DND-41 (cell line): ENCODE results near the gene COX7B2.

Experiments
- ATAC-seq: fragments of 200-7000 bp; cut with Tn5 transposase; 3 replicates; pipeline ENCODE4 v1.9.1; 2021; ENCODE audit warnings: low read depth; ENCODE audit not compliant: insufficient read depth
- DNase-seq: peaks from one replicate; pipeline ENCODE4 v3.0.0-alpha.2; 2020
- H2AFZ ChIP-seq: 2 replicates; pipeline ENCODE4 v1.6.0; 2012; ENCODE audit warnings: low read depth, low read length
- H3K27ac ChIP-seq: 2 replicates; pipeline ENCODE4 v1.5.1; 2012; ENCODE audit warnings: low read length, inconsistent platforms
- H3K27me3 ChIP-seq: fragments of 200-600 bp; sonication (generic); 2 replicates; pipeline ENCODE4 v1.6.0; 2012; ENCODE audit warnings: low read length, mild to moderate bottlenecking, inconsistent platforms; ENCODE audit not compliant: insufficient read depth, poor library complexity
- H3K36me3 ChIP-seq: 2 replicates; pipeline ENCODE4 v1.5.1; 2012; ENCODE audit warnings: low read length, inconsistent platforms; ENCODE audit not compliant: insufficient read depth
- H3K4me1 ChIP-seq: 2 replicates; pipeline ENCODE4 v1.5.1; 2012; ENCODE audit warnings: mild to moderate bottlenecking, low read length; ENCODE audit not compliant: insufficient read depth
- H3K4me2 ChIP-seq: 2 replicates; pipeline ENCODE4 v1.6.0; 2012; ENCODE audit warnings: mild to moderate bottlenecking, moderate library complexity, low read length, inconsistent platforms; ENCODE audit not compliant: insufficient read depth
- H3K4me3 ChIP-seq, 2 experiments: fragments of 200-600 bp in 1 of 2; shearing (Covaris generic) in 1 of 2; 2 replicates each; pipeline ENCODE4 v1.5.1; 2012 to 2016; ENCODE audit warnings: inconsistent platforms in 2 of 2, low read length in 2 of 2, mild to moderate bottlenecking in 2 of 2, low read depth in 1 of 2, moderate library complexity in 1 of 2
- H3K79me2 ChIP-seq: 2 replicates; pipeline ENCODE4 v1.6.0; 2012; ENCODE audit warnings: low read length, inconsistent platforms; ENCODE audit not compliant: insufficient read depth
- H3K9ac ChIP-seq: 2 replicates; pipeline ENCODE4 v1.6.0; 2012; ENCODE audit warnings: low read depth, mild to moderate bottlenecking, inconsistent platforms, low read length, moderate library complexity
- H3K9me3 ChIP-seq: 2 replicates; pipeline ENCODE4 v1.5.1; 2012; ENCODE audit warnings: low read length, moderate library complexity, mild to moderate bottlenecking, inconsistent platforms; ENCODE audit not compliant: insufficient read depth, severe bottlenecking
- H4K20me1 ChIP-seq: 2 replicates; pipeline ENCODE4 v1.6.0; 2012; ENCODE audit warnings: low read length; ENCODE audit not compliant: insufficient read depth
- EZH2 ChIP-seq: IDR thresholded peaks from 3 replicates; pipeline ENCODE4 v1.6.1; 2012; ENCODE audit warnings: borderline replicate concordance, low read depth, mild to moderate bottlenecking, moderate library complexity, low read length, inconsistent platforms; ENCODE audit not compliant: severe bottlenecking
- TF ChIP-seq, protein P1 (sequence below): IDR thresholded peaks from 2 replicates; pipeline ENCODE4 v1.5.1; 2012; ENCODE audit warnings: borderline replicate concordance, low read length, moderate library complexity, mild to moderate bottlenecking; ENCODE audit not compliant: poor library complexity, severe bottlenecking; ENCODE audit errors: extremely low read depth

Gene COX7B2

DNA sequence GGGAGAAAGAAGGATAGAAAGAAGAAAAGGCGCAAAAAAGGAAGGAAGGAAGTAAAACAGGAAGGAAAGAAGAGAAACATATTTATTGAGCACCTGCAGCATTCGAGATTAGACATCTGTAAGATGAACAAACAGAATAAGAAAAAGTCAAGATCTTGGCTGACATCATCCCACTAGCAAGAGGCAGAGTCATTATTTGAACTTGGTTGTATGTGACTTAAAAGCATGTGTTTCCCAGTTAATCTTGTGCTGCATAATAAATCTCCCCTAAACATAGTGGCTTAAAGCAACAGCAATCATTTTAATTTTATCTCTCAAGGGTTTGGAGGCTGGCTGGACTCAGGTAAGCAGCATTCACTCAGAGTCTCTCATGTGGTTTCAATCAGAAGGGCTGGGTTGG is 38.5 kb upstream of the COX7B2 start:
- Histone ChIP-seq H3K27me3 (no peaks in the 10 kb centered on the region), H3K4me3 (no peak overlapping the region), H3K4me2 (no peak overlapping the region), H3K9ac (no peak overlapping the region), H3K9me3 (no peaks in the 10 kb centered on the region), H4K20me1 (no peaks in the 10 kb centered on the region), H3K4me1 (no peaks in the 10 kb centered on the region), H2AFZ (no peak overlapping the region), H3K36me3 (no peaks in the 10 kb centered on the region), H3K27ac (no peak overlapping the region), H3K79me2 (no peaks in the 10 kb centered on the region)
- ATAC-seq, result no peak
- no peak for DNase-seq
- TF ChIP-seq, protein P1, sequence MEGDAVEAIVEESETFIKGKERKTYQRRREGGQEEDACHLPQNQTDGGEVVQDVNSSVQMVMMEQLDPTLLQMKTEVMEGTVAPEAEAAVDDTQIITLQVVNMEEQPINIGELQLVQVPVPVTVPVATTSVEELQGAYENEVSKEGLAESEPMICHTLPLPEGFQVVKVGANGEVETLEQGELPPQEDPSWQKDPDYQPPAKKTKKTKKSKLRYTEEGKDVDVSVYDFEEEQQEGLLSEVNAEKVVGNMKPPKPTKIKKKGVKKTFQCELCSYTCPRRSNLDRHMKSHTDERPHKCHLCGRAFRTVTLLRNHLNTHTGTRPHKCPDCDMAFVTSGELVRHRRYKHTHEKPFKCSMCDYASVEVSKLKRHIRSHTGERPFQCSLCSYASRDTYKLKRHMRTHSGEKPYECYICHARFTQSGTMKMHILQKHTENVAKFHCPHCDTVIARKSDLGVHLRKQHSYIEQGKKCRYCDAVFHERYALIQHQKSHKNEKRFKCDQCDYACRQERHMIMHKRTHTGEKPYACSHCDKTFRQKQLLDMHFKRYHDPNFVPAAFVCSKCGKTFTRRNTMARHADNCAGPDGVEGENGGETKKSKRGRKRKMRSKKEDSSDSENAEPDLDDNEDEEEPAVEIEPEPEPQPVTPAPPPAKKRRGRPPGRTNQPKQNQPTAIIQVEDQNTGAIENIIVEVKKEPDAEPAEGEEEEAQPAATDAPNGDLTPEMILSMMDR, result no peak
- TF ChIP-seq EZH2, result no peak

DNA sequence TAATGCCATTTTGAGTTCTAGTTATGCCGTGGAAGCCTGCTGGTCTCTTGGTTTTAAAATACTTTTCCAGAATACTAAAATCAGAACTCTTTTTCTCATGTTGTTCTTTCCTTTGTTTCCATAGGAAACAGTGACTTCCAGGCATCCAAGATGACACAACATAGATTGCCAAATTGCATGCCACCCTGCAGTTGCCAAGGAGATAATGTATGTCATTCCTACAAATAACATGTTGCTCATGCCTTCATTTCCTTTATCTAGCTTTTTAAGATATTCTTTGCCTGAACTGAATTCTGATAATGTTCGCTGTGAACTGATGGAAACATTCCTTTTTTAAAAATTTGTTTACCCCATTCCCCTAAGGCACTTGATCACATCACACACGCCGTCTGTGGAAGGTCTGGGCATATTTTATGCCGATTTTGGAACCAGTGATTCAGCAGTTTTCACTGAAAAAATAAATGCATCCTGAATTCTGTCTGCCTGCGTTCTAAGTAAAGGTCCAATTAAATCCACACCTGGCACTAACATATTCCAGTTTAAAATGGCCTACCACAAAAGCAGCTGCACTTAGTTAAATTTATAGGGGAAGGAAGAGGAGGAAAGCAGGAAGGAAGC is 38.0 kb upstream of the COX7B2 start:
- DNase-seq, result no peak
- H2AFZ ChIP-seq, result no peak overlapping the region
- H3K27me3 ChIP-seq, result no peaks in the 10 kb centered on the region
- no peak overlapping the region for H3K9ac ChIP-seq
- no peak for TF ChIP-seq EZH2
- TF ChIP-seq, protein P1, result no peak
- no peak overlapping the region for H3K4me2 ChIP-seq
- H3K79me2 ChIP-seq, result no peaks in the 10 kb centered on the region
- no peaks in the 10 kb centered on the region for H3K9me3 ChIP-seq
- H3K4me1 ChIP-seq, result no peaks in the 10 kb centered on the region
- no peak overlapping the region for H3K27ac ChIP-seq
- H3K36me3 ChIP-seq, result no peaks in the 10 kb centered on the region
- no peak for ATAC-seq
- H4K20me1 ChIP-seq, result no peaks in the 10 kb centered on the region
- H3K4me3 ChIP-seq, result no peak overlapping the region

- Histone ChIP-seq H3K27me3 (no peaks in the 10 kb centered on the region), H3K4me1 (no peaks in the 10 kb centered on the region), H4K20me1 (no peaks in the 10 kb centered on the region), H3K9ac (no peak overlapping the region), H3K36me3 (no peaks in the 10 kb centered on the region), H2AFZ (no peak overlapping the region), H3K27ac (no peak overlapping the region), H3K4me2 (no peak overlapping the region), H3K79me2 (no peaks in the 10 kb centered on the region), H3K9me3 (no peaks in the 10 kb centered on the region), H3K4me3 (no peak overlapping the region)
- no peak for TF ChIP-seq EZH2
- TF ChIP-seq, protein P1, result no peak
- no peak for DNase-seq
- no peak for ATAC-seq
Observed at GRCh38 chr4:46945062-46945461, 36.0 kb upstream of the COX7B2 start.

GRCh38 chr4:46944345-46944744 is 35.3 kb upstream of the COX7B2 start:
- no peak for TF ChIP-seq EZH2
- TF ChIP-seq, protein P1, result no peak
- Histone ChIP-seq H3K9ac (no peak overlapping the region), H3K79me2 (no peaks in the 10 kb centered on the region), H3K27ac (no peak overlapping the region), H3K4me3 (no peak overlapping the region), H3K9me3 (no peaks in the 10 kb centered on the region), H3K27me3 (no peaks in the 10 kb centered on the region), H4K20me1 (no peaks in the 10 kb centered on the region), H3K4me2 (no peak overlapping the region), H3K4me1 (no peaks in the 10 kb centered on the region), H3K36me3 (no peaks in the 10 kb centered on the region), H2AFZ (no peak overlapping the region)
- DNase-seq, result no peak
- no peak for ATAC-seq
